GM06990 (cell line): Measurements from ENCODE around the gene MC1R.

Experiments used
- DNase-seq: peaks from one replicate; pipeline ENCODE4 v3.0.0-alpha.2; 2011; ENCODE audit not compliant: insufficient read length; ENCODE audit errors: extremely low read depth
- H3K27me3 ChIP-seq: replicated peaks from 2 replicates; pipeline ENCODE4 v1.6.0; 2011; ENCODE audit warnings: low read length; ENCODE audit not compliant: control insufficient read depth, insufficient read depth
- H3K36me3 ChIP-seq: 2 replicates; pipeline ENCODE4 v1.5.1; 2011; ENCODE audit warnings: low read length; ENCODE audit not compliant: control insufficient read depth, insufficient read depth
- H3K4me3 ChIP-seq: replicated peaks from 2 replicates; pipeline ENCODE4 v1.5.1; 2011; ENCODE audit warnings: low read depth, mild to moderate bottlenecking, control low read depth, low read length
- CTCF ChIP-seq: IDR thresholded peaks from 2 replicates; pipeline ENCODE4 v1.5.1; 2011; ENCODE audit warnings: low read length, control low read depth, mild to moderate bottlenecking, inconsistent platforms; ENCODE audit not compliant: insufficient read depth, poor library complexity, severe bottlenecking

The MC1R gene

GRCh38 chr16:89917773-89918452, 749 bp upstream of the MC1R start:
- H3K4me3 ChIP-seq: peak overlapping the region; percentile 43
- no peaks in the 10 kb centered on the region; the same call in 1 of the 2 replicates for H3K27me3 ChIP-seq
- TF ChIP-seq CTCF: no peak
- DNase-seq: peak; percentile 90
- H3K36me3 ChIP-seq: peaks cover 2% of the 10 kb centered on the region

GRCh38 chr16:89919535-89920406, 1.1 kb downstream of the MC1R start:
- Histone ChIP-seq H3K27me3 (no peaks in the 10 kb centered on the region; the same call in 1 of the 2 replicates), H3K4me3 (no peak overlapping the region), H3K36me3 (no peaks in the 10 kb centered on the region)
- DNase-seq: no peak
- no peak for TF ChIP-seq CTCF

GRCh38 chr16:89920723-89921122, 2.1 kb downstream of the MC1R start:
- no peak for DNase-seq
- no peak for TF ChIP-seq CTCF
- Histone ChIP-seq H3K27me3 (no peaks in the 10 kb centered on the region; the same call in 1 of the 2 replicates), H3K4me3 (no peak overlapping the region), H3K36me3 (no peaks in the 10 kb centered on the region)

GRCh38 chr16:89921131-89921701, 2.6 kb downstream of the MC1R start:
- Histone ChIP-seq H3K4me3 (no peak overlapping the region), H3K27me3 (no peaks in the 10 kb centered on the region; the same call in 1 of the 2 replicates), H3K36me3 (no peaks in the 10 kb centered on the region)
- no peak for TF ChIP-seq CTCF
- no peak for DNase-seq

- DNase-seq: no peak
- H3K27me3 ChIP-seq: no peaks in the 10 kb centered on the region; the same call in 1 of the 2 replicates
- TF ChIP-seq CTCF: no peak
- no peak overlapping the region for H3K4me3 ChIP-seq
- H3K36me3 ChIP-seq: no peaks in the 10 kb centered on the region
Measured at GRCh38 chr16:89921702-89922476, 3.2 kb downstream of the MC1R start.
